Measurements from ENCODE around the gene RAP1GDS1.
"Not testable (repeated sequence)": the region's sequence is repeated elsewhere in the genome, so short reads cannot be mapped to it uniquely, and the experiment has no call there.

RAP1GDS1 gene

DNA sequence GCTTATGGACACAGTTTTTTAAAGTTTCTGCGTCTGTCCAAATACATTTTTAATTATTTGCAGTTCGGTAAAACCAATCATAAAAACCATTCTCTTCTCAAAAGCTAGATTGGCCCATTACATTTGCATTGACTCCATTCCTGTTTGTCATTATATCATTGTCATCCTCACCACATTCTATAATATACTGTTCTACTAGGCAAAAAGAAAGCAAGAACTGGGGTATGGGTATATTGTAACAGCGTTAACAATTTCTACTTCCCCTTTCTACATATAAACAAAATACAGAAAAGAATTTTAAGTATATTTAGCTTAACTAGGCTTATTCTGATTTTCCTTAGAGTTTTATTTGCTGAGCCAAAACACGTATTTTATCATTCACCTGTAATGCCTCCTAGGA lies 91.8 kb downstream of the RAP1GDS1 start:
- DNase-seq (ENCODE audit: low read depth in 2 of 2) = no peak

DNA sequence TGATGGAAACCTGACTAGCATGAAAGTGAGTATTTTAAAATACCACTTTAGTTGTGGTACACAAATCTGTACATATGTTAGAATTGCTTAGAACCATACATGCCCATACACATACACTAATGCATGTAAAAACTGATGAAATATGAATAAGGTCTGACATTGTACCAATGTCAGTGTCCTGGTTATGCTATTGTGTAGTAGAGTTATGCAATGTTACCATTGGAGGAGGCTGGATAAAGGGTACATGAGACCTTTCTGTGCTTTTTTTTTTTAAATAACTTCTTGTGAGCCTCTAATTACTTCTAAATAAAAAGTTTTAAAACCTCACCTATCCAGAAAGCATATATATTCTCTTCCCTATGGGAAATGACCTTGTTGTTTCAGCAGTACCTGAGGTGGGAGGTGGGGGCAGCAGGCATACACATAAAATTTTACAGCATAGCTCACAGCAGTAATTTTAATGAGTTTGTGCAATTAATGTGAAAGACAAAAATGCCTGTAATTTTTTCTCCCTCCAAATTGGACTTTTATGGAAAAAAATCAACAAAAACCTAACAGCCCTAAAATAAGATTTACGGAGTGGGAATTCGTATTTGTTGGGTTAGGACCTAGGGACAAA lies 97.6 kb downstream of the RAP1GDS1 start:
- DNase-seq (ENCODE audit: low read depth in 2 of 2) = no peak

DNA sequence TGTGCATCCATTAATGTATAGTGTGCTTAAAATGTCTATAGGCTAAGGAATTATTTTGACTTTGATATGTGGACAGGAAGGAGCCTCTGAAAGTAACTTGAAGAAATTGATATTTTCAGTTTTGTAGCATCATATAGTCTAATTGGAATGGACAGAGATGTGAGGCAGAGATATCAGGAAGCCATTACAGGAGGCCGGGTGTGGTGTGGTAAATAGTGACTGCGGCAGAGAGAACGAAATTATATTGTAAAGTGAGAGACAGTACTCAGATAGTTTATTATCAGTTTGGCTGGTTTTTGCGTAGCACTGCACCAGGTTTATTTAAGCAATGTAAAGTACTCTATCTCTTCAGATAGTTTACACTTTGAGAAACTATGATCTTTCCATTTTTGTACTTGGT lies 98.5 kb downstream of the RAP1GDS1 start:
- no peak for DNase-seq (ENCODE audit: low read depth in 2 of 2)

DNA sequence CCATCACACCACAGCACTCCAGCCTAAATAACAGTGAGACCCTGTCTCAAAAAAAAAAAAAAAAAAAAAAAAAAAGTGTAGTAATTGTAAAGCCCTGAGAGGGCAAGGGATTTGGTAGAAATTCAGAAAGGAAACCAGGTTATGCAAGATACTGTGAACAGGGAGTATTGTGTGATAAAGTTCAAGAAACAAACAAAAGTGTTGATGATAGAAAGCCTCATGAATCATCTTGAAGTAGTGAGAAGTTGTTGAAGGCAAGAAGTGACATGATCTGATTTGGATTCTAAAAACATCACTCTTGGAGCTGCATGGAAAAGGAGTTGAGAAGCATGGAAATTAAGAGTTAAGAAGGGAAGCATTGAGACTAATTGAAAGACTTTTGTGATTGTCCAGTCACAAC lies 102.2 kb downstream of the RAP1GDS1 start:
- no peak for DNase-seq (ENCODE audit: low read depth in 2 of 2)

DNA sequence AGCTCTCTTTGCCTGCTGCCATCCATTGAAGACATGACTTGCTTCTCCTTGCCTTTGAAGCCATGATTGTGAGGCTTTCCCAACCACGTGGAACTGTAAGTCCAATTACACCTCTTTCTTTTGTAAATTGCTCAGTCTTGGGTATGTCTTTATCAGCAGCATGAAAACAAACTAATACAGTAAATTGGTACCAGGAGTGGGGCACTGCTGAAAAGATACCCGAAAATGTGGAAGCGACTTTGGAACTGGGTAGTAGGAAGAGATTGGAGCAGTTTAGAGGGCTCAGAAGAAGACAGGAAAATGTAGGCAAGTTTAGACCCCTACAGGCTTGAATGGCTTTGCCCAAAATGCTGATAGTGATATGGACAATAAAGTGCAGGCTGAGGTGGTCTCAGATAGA lies 105.1 kb downstream of the RAP1GDS1 start:
- not testable (repeated sequence) for DNase-seq (ENCODE audit: low read depth in 2 of 2)

DNA sequence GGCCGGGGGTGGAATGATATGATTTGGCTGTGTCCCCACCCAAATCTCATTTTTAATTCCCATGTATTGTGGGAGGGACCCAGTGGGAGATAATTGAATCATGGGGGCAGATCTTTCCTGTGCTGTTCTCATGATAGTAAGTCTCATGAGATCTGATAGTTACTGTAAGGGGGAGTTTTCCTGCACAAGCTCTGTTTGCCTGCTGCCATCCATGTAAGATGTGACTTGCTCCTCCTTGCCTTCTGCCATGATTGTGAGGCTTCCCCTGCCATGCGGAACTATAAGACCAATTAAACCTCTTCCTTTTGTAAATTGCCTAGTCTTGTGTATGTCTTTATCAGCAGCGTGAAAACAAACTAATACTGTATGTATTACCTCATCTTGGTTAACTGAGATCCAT lies 106.8 kb downstream of the RAP1GDS1 start:
- not testable (repeated sequence) for DNase-seq (ENCODE audit: low read depth in 2 of 2)

DNA sequence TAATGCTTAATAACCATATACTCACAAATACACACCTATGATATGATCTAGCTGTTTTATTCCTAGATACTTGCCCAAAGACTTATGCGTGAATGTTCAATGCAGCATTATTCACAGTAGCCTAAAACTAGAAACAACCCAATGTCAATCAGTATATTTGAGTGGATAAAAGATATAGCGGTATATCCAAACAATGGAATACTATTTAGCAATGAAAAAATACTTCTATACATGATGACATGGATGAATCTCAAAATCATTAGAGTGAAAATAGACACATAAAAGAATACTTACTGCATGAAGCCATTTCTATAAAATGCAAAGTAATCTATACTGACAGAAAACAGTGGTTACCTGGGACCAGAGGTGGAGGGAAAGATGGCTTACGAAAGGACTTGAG lies 108.1 kb downstream of the RAP1GDS1 start:
- DNase-seq (ENCODE audit: low read depth in 2 of 2) = no peak

DNA sequence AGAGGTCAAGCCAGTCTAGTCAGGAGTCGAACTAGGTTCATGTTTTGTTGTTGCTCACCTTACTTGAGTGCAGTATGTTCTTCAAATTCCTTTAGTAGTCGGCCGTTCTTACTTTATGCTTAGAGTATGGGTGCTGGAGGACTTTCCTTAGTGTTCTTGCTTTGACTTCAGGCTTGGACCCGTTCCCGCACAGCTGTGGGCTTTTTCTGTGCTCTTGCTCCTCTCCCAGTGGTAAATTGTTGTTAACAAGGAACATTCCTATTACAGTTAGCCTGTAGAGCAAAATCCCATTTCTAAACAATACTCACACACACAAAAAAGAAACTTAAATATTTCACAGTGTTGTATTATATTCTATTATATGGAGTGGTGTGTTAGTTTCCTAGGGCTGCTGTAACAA lies 113.5 kb downstream of the RAP1GDS1 start:
- no peak for DNase-seq (ENCODE audit: low read depth in 2 of 2)

DNA sequence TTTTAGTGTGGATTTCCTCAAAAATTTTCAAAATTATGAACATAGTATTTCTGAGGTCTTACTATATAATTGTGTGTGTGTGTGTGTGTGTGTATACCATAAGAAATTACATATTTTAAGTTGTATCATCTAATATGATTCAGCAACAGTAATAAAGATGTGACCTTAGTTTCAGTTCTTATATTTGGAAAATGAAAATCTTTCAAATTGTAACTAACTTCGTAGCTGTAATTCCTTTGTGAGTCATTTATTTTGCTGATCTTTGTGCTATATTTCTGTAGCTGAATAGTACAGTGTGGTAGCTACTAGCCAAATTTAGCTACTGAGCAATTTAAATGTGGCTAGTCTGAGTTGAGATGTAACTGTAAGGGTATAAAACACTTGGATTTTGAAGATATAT lies 116.4 kb downstream of the RAP1GDS1 start:
- no peak for DNase-seq (ENCODE audit: low read depth in 2 of 2)

DNA sequence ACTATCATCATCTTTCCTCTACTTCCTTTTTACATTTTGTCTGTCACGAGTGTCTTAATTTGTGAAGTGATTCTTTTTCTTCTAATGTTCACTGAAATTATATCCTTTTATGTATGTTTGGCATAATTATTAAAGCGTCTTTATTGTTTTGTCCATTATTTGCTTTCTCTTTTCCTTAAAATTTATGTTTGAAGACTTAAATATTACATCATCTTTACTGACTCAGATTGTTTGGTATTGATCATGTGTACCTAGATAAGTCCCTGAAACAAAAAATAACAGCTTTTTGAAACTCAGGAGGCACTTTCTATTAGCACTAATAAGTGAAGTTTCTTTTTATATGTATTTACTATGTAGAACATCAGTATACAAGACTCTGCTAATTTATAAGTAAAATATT lies 120.1 kb downstream of the RAP1GDS1 start:
- DNase-seq (ENCODE audit: low read depth in 2 of 2) = no peak

DNA sequence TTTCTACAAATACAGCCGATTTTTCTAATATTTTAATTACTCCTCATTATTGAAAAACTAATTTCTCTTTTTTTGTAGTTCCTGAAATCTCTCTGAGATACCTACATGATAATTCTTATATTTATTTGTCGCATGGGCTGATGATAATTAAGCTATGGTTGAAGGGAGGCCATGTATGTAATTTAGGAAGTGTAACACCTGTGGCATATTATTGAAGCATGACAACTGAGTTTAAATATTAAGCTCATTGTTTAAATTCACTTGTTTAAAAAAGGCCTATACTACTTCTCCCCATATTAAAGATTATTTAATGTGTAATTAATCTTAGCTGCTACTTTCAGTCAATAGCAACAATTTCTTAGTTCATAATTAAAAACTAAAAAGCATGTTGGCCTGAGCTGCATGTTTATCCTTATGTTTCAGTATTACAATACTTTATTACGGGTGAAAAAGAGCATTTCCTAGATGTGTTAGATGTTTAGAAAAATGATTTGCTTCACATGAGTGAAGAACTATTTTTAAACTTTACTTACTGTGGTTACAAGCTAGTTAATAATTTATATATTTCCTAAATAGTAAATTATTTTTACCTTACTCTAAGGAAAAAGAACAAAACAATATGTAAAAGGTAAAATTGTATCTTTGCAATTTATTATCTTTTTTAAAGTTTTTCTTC lies 122.4 kb downstream of the RAP1GDS1 start:
- no peak for DNase-seq (ENCODE audit: low read depth in 2 of 2)

DNA sequence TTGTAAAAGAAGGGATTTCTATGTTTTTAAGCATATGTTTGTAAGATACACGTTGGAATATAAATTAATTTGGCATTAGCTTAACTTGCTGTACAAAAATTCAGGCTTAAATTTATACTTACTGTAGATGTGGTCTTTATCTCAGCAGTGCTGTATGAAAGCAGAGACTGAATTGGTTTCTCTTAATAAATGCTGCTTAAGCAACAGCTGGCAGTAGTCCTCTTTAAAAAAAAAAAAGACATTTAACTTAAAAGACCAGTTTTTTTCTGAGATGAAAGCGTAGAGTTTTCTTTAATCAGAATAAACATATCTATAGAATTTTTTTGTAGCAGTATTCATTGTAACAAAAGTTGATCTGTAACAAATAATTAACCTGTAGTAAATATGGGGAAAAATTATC lies 124.6 kb downstream of the RAP1GDS1 start:
- no peak for DNase-seq (ENCODE audit: low read depth in 2 of 2)

DNA sequence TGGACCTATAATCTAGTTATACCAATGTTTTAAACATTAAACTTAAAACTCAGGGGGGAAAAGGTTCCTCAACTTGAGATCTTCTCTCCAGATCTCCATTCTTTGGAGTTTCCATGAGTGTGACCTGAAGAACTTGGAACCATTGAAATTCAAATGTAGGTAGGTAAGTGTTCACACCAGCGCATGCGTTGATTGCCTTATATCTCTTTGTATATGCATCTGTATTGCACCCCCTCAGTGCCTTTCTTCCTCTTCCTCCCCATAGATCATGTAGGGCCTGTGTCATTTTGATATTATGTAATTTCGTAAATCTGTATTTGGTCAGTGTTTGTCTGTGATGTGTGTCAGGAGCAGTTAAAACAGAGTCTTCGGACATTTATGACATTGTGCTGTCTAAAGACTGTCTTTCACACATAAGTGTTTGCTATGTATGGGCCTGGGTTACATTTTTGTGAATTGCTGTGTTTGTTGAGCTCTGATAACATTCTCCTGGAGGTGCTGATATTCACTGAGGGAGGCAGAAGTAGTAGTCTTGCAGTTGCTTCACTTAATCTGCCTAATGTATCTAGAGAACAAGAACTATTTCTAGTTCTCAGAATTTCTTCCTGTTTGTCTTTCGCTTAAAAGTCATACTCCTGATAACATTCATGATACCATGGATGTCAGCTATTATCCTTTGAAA lies 126.3 kb downstream of the RAP1GDS1 start:
- DNase-seq (ENCODE audit: low read depth in 2 of 2) = no peak

DNA sequence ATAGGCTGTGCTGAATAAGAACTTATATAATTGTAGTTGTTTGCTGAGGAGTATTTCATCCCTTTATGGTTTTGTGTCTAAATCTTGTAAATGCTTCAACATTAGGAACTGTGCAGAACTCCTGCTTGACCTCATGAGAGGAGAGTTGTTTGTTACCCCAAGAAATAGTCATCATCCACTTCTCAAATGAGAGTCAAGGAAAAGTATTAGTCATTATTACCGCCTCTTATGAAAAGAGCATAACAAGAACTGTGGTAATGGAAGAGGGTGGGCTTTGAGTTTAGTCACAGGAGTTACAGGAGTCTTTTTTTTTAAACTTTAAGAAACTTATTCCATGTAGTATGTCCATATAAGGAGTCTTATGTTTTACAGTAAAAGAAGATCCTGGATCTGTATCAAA lies 132.9 kb downstream of the RAP1GDS1 start:
- no peak for DNase-seq (ENCODE audit: low read depth in 2 of 2)

DNA sequence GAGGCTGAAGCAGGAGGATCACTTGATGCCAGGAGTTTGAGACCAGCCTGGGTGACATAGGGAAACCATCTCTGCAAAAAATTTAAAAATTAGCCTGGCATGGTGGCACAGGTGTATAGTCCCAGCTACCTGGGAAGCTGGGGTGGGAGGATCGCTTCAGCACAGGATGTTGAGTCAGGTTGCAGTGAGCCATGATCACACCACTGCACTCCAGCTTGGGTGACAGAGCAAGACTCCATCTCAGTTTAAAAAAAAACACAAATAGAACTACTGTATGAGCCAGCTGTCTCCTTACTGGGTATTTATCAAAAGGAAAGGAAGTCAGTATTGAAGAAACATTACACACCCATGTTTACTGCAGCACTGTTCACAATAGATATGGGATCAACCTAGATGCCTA lies 138.7 kb downstream of the RAP1GDS1 start:
- DNase-seq (ENCODE audit: low read depth in 2 of 2) = no peak

DNA sequence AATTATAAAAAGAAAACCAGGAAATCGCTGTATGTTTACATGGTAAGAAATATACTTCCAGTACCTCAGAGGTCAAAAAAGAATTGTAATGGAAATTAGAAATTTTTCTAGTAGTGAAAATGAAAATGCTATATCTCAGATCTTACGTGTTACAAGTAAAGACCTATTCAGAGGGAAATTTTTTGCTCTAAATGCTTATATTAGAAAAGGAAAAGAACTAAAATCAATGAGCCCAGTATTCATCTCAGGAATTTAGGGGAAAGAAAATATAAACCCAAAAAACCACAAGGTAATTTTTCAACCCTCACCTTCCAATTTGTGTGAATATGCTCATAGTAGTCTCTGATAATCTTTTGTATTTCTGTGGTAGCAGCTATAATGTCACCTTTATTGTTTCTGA lies 145.6 kb downstream of the RAP1GDS1 start:
- DNase-seq (ENCODE audit: low read depth in 2 of 2) = no peak

DNA sequence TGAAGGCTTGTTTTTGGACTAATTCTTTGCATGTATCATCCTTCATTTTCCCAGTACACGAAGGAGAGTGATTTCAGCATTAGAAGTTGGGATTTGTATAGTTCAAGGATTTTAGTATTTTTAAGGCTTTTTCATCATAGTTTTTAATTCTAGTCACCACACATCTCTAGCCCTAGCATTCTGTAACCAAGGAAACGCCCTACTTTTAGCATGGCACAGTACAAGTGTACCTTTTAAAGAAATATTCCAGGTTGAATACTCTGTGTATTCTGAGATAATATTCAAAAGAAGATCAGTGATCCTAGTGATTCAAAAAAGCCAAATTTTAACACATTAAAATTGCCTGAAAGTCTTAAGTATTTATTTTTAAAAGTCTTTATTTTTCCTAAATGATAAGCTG lies 150.5 kb downstream of the RAP1GDS1 start:
- DNase-seq (ENCODE audit: low read depth in 2 of 2) = no peak

DNA sequence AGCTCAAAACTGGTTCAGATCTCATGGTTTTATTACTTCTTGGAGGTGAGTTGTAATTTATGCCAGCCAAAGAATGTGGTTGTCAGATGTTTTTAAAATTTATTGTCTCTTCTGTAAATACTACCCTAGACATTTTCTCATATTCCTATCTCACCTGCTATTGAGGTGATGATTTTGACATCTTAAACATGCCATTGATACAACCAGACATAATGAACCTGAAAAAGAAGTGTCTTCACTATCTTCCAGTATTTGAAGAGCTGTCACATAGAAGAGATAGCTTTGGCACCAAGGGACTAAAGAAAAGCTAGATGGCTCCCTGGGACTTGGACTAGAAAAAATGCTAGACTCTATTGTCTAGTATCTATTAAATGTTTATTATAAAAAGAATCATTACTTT lies 155.7 kb downstream of the RAP1GDS1 start:
- DNase-seq (ENCODE audit: low read depth in 2 of 2) = no peak

DNA sequence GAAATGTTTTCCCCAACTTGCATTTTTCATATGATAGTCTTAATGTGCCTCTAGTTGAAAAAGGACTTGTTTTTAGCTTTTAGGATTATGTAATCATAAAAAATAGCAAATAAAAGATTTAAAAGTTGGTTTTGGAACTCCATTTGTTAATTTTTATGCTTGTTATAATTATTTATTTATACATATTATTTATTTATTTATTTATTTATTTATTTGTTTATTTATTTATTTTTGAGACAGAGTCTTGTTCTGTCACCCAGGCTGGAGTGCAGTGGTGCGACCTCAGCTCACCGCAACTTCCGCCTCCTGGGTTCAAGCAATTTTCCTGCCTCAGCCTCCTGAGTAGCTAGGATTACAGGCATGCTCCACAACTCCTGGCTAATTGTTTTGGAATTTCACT lies 159.0 kb downstream of the RAP1GDS1 start:
- not testable (repeated sequence) for DNase-seq (ENCODE audit: low read depth in 2 of 2)

DNA sequence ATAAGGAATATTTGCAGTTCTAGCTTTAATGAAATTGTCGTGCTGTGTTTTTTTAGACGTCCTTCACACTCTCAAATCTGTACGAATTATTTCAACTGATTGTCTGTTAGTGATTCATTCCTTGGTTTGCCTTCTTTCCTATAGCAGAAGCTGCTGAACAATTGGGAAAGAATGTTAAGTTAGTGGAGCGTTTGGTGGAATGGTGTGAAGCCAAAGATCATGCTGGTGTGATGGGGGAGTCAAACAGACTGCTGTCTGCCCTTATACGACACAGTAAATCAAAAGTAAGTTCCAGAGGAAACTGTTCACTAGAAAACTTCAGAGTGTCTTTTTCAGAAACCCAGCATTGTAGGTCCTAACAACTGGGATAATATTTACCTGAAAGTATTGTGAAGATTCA lies 159.9 kb downstream of the RAP1GDS1 start:
- no peak for DNase-seq (ENCODE audit: low read depth in 2 of 2)

DNA sequence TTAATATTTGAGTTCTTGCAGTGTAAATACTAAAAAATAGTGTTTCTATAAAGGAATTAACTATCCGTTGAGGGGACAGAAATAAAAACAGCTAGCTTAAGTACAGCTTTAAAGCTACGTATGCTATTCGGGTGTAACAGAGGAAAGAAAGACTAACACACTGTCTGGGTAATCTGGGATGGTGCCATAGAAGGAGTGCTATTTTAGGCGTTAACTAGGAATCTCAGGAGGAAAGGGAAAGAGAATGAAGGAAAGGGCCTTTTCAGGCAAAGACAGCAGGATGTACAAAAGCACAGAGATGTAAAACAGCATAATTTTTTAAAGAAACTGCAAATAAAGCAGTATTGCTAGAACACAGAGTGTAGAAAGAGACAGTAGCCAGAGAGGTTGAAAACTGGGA lies 161.8 kb downstream of the RAP1GDS1 start:
- DNase-seq (ENCODE audit: low read depth in 2 of 2) = no peak

DNA sequence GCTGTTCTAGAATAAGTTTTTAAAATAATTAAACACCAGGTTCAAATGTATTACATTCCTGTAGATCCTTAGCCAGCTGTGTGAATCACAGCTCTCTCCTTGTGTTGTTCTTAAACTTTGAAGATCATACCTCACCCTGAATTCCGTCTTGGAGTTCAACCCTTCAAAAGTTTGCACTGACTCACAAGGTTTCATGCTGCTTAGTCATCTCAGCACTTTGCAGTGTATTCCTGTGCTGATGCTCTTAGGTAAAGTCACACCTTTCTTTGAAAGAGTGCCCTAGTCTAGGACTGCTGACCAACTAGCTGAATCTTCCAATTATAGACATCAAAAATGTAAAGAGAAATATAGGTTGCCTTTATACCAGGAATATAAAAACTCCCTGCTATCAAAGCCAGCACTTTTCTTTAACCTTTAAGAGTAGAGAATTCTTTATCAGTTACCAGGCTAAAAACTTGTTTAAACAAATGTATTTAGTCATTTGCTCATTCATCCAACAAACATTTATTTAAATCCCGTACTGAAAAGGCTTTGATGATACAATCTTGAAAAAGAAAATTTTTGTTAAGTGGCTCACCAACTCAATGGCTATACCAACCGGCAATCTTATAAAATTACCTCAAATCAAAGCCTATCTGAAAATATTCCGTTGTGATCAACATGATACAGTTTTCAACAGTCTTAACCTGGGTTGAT lies 169.7 kb downstream of the RAP1GDS1 start:
- DNase-seq (ENCODE audit: low read depth in 2 of 2) = no peak

DNA sequence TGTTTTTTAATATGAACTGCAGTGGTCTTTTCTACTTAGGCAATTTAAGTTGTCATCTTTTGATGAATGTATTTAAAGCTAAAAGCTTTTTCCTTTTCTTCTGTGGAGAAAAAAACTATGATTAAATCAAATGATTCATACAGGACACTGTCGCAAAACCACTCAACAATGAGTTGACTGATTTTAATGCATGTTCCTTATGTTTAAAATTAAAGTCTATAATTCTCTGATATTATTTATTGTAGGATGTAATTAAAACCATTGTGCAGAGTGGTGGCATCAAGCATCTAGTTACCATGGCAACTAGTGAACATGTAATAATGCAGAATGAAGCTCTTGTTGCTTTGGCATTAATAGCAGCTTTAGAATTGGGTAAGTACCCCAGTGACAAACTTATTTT lies 172.5 kb downstream of the RAP1GDS1 start:
- no peak for DNase-seq (ENCODE audit: low read depth in 2 of 2)
